Measurements from ENCODE around the gene ZNF30. TPM values are rescaled to one million over a fixed set of nuclear protein-coding genes. Genes with fewer than 3 reads are reported as not detected.

Gene ZNF30
- total RNA-seq, 1 donor from 2014 or later, result 11.8 TPM

DNA sequence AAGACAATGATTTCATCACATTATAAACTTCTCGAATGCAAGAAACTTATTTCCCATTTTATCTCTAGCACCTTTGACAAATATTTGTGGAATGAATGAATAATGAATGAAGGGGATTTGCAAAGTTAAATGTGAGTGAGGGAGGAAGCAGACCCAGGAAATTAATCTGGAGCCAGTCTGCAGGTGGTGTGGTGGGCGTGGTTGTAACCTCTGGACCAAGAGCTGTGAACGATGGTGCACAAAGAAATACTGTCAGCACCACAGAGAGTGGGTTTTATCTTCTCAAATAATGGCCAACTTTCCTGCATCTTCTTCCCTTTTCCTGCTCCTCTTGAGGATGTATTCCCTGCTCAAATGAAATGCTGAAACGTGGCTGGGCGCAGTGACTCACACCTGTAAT lies 48.4 kb downstream of the ZNF30 start:
- DNase-seq (ENCODE audit: low spot score in 2 of 2), result no peak
- intact Hi-C loops (cut with DNase I), result no loop called here
- Histone ChIP-seq H3K36me3 (no peaks in the 10 kb centered on the region), H3K4me1 (no peaks in the 10 kb centered on the region), H3K4me3 (no peak overlapping the region), H3K27me3 (no peaks in the 10 kb centered on the region), H3K27ac (no peak overlapping the region), H3K9me3 (peaks cover 0 to 4% of the 10 kb centered on the region in 2 donors)
- TF ChIP-seq CTCF (IDR thresholded peaks at IDR 0.05), result no peak

- Histone ChIP-seq H3K27ac (no peak overlapping the region), H3K4me1 (no peaks in the 10 kb centered on the region), H3K4me3 (no peak overlapping the region), H3K9me3 (peaks cover 0 to 4% of the 10 kb centered on the region in 2 donors), H3K36me3 (no peaks in the 10 kb centered on the region), H3K27me3 (no peaks in the 10 kb centered on the region)
- TF ChIP-seq CTCF (IDR thresholded peaks at IDR 0.05), result no peak
- intact Hi-C loops (cut with DNase I), result no loop called here
- DNase-seq (ENCODE audit: low spot score in 2 of 2), result no peak
These were observed 49.9 kb downstream of the ZNF30 start for GRCh38 chr19:34976611-34977010.

GRCh38 chr19:34979819-34980640 lies 53.3 kb downstream of the ZNF30 start:
- intact Hi-C loops (cut with DNase I), result no loop called here
- no peak overlapping the region for H3K4me3 ChIP-seq
- no peaks in the 10 kb centered on the region for H3K27me3 ChIP-seq
- H3K27ac ChIP-seq, result no peak overlapping the region
- no peaks in the 10 kb centered on the region for H3K4me1 ChIP-seq
- H3K36me3 ChIP-seq, result no peaks in the 10 kb centered on the region
- TF ChIP-seq CTCF (IDR thresholded peaks at IDR 0.05), result no peak
- DNase-seq (ENCODE audit: low spot score in 2 of 2), result no peak
- H3K9me3 ChIP-seq, result peaks cover 0 to 4% of the 10 kb centered on the region in 2 donors

DNA sequence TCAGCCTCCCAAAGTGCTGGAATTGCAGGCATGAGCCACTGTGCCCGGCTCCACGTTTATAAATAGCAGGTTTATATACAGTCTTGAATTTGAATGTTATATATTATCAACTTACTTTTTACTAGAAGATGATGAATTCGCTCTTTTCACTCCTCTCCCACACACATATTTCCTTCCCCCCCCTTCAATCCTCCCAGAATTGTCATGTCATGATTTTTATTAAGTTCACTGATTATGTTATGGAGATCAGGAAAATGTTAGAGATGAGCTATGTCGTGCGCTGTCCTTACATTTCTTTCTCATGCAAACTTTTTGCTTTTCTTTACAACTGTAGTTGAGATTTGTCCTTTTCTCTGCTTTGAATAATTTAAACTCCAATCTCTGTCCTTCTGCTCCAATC lies 55.6 kb downstream of the ZNF30 start:
- no peaks in the 10 kb centered on the region for H3K36me3 ChIP-seq
- no peak overlapping the region for H3K27ac ChIP-seq
- peaks cover 0 to 5% of the 10 kb centered on the region in 2 donors for H3K4me1 ChIP-seq
- no peak for TF ChIP-seq CTCF (IDR thresholded peaks at IDR 0.05)
- no peaks in the 10 kb centered on the region for H3K9me3 ChIP-seq
- no peak for DNase-seq (ENCODE audit: low spot score in 2 of 2)
- intact Hi-C loops (cut with DNase I), result no loop called here
- no peak overlapping the region for H3K4me3 ChIP-seq
- H3K27me3 ChIP-seq, result no peaks in the 10 kb centered on the region

DNA sequence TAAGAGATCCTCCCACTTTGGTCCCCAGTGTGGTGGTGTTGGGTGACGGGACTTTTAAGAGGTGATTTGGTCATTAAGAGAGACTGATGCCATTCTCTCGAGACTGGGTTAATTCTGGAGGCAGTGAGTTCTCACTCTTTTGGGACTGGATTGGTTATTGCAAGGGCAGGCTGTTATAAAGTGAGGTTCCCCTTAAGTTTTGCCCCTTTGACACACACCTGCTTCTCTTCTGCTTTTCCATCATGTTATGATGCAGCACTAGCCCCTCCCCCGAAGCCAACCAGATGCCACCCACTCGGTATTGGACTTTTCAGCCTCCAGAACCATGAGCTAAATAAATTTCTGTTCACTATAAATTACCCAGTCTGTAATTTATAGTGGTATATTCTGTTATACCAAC lies 57.1 kb downstream of the ZNF30 start:
- H3K4me3 ChIP-seq, result no peak overlapping the region
- H3K9me3 ChIP-seq, result no peaks in the 10 kb centered on the region
- H3K27ac ChIP-seq, result no peak overlapping the region
- H3K36me3 ChIP-seq, result no peaks in the 10 kb centered on the region
- TF ChIP-seq CTCF (IDR thresholded peaks at IDR 0.05), result no peak
- peaks cover 0 to 5% of the 10 kb centered on the region in 2 donors for H3K4me1 ChIP-seq
- no peak for DNase-seq (ENCODE audit: low spot score in 2 of 2)
- intact Hi-C loops (cut with DNase I), result no loop called here
- H3K27me3 ChIP-seq, result no peaks in the 10 kb centered on the region

Data from ascending aorta (tissue), 2 donors.